GM18520 (cell line): ENCODE measurements around the gene LPP.

Source experiments
- ATAC-seq: cut with Tn5 transposase; IDR thresholded peaks from one replicate; pipeline ENCODE4 v1.9.1; 2021; ENCODE audit not compliant: unreplicated experiment

The LPP gene

DNA sequence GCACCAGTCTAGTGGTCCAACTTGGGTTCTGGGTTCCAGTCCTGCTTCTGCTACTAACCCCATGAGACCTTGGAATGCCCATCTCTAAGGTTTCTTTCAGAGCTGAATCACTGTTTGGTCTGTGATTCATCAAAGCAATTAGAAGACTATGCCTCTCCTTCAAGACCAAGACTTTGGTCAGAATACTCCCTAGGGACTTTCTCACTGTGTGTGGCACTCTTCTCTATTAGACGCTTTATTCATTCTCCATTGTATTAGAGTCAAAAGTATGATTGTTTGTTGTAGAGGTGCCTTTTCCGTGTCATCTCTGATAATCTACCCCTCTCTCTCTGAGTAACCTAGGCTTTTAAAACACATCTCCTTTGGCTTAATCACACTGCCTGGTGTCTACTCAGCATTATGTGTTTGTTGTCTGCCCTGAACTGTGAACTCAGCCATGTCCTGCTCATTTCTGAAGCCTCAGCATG is 90.5 kb downstream of the LPP start:
- ATAC-seq = no peak

DNA sequence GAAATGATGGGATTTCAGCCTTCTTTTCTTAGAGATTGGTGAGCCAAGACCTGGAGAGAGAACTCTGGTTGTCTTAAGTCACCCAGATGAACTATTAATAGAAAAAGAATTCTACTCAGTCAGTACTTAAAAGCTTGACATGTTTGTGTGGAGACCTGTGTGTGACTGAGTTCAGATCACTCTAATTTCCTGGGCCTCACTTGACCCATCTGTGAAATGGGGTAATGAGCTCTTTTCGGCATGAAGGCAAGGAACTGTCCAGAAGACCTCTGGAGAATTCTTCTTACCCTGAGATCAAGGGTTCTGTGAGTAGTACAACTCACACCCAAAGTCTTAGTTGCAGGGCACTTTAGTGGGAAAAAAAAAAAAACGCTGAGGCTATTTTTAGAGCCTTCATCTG is 92.9 kb downstream of the LPP start:
- ATAC-seq = no peak

- ATAC-seq = no peak
These were observed 94.1 kb downstream of the LPP start for GRCh38 chr3:188248036-188248561.

- no peak for ATAC-seq
These were observed 99.3 kb downstream of the LPP start for GRCh38 chr3:188253123-188253793.

- ATAC-seq = no peak
These were observed 100.0 kb downstream of the LPP start for GRCh38 chr3:188253800-188254452.

GRCh38 chr3:188254520-188255070 is 100.6 kb downstream of the LPP start:
- no peak for ATAC-seq

DNA sequence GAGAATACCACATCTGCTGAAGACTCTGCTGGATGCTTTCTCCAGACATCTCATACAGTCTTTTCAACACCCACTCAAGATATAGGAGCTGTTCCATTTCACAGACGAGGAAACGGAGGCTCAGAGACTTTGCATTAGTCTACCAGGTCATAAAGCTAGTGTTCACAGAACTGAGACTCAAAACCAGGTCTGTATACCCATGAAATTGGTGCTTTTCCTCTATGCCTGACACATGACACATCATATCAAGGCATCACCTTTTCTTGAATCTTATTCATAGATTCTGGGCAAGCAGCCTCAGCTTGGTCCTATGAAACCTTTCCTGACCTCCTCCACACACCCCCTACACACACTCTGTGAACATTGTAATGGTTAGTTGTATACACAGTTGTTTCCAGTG is 101.2 kb downstream of the LPP start:
- no peak for ATAC-seq

DNA sequence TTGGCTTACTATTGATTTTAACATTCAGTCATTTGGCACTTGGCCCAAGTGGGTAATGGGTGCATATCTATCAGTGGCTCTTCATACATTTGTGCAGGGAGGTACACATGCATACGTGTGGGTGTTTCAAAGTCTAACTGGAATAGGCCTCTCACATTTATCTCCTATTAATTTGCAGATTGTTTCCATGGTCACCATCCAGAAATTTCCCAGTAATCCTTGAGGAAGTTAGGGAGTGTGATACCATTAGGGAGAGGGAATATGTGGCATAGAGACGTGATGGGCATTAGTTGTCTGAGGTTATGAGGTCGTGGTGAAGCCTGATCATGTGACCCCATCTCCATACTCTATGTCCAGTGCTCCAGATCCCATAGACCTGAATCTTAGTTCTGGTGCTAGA is 102.8 kb downstream of the LPP start:
- no peak for ATAC-seq

DNA sequence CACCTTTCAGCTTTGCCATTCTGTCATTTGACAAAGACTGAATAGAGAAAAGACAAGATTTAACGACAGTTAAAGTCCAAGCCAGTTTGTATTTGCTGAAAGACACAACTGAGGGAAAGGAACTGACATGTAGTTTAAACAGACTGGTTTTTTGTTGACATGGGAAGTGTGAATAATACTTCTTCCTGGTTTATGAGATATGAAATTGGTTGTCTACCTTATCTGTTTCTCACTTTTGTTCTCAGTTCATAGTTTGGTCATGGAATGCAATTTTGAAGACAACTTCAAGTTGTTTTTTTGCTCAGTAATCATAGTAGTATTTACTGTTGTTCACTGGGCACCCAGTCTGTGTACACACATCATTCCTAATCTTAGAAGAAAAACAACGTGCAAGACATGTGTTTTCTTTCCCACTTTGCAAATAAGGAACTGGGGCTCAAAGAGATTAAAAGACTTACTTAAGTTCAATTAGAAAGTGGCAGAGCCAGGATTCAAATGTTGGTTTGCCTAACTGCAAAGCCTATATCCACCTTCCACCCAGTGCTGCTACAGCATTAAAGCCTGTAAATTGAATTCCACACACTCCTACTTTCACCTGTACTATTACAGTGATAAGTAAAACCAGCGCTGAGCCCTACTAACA is 103.5 kb downstream of the LPP start:
- no peak for ATAC-seq

GRCh38 chr3:188259191-188259590 is 105.2 kb downstream of the LPP start:
- ATAC-seq = no peak

DNA sequence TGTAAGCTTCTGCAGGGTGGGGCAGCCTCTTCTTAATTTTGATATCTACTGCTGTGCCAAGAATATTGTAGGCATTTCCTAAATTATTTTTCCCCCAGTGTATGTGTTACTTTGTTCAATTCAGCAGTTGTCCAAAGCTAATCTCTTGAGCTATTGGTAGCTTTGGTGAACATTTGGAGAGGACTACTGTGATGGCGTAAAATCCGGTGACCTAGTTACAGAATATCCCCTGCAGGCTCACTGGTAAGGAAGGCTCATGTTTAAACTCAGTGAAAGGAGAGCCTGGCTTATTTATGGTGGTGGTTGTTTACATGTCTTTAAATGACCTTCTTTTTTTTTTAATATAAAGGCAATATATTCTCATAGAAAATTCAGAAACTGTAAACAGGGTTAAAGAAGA is 105.6 kb downstream of the LPP start:
- ATAC-seq = no peak

GRCh38 chr3:188261011-188261410 is 107.1 kb downstream of the LPP start:
- ATAC-seq = no peak

- no peak for ATAC-seq
These were observed 108.5 kb downstream of the LPP start for GRCh38 chr3:188262488-188262887.

DNA sequence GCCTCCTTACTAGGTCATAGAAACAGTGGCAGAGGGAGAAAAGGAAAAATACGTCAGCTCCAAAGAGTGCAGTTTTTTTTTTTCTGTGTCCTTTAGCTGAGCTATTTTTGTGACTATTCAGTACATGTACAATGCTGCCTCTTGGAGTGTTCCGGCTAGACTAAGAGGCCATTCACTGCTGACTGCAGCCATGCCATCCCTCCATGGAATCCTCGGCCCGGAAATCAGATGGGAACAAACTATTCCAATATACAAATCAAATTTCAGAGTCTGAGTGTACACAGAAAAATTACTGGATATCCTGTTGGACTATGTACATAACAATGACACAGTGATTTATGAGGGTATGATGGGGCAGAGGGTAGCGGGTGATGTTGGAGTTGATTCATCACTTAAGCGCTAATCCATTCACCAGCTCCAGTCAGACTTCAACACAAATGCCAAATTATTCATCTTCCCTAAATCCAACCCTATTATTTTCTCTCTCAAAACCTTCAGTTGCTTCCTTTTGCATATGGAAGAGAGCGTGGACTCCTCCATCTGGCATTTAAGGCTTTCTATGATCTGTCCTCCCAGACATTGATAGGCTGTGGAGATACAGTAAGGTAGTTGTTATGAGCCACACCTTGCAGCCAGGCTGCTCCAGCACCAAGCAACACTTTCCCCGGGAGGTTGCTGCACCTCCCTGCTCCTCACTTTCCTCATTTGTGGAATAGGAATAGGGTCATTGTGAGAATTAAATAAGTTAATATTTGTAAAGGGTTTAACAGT is 109.1 kb downstream of the LPP start:
- ATAC-seq = no peak

DNA sequence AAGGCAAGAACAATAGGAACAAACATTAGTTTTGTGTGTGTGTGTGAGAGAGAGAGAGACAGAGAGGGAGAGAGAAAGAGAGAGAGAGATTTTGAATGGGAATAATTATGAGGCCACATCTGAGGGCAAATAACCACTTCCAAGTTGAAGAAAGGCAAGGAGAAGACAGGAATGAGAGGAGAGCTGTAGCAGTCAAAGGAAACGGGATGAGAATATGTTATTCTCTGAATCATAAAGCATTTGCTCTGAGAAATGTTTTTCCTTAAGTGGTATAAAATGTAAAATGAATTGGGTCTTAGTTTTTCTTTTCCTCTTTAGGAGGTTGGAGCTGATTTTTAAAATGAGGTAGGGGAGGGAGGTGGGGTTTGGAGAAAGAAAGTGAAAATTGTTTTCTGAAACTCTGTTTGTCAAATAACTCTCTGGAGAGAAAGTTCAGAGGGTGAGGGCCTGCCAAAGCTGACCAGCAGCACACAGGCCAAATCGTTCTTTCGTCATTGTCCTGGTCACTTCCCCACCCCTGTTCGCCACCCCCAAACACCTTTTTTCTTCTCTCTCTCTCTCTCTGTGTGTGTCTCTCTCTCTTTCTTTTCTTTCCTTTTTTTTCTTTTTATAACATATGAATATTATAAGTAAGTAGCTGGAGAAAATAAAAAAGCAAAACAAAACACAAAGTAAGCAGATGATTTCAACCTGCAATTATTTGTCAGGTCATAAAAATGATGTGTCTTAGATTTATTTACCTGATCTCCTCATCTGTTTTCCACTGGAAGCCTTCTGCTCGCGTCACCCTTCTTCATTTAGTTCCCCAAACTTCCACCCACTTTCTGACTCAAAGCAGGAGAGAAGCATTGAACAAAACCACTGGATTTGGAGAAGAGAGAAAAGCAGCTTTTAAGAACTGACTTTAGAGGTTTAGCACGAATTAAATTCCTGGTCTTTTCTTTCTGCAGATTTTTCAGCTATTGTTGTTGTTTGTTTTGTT is 110.6 kb downstream of the LPP start:
- no peak for ATAC-seq

- ATAC-seq = no peak
These were observed 112.8 kb downstream of the LPP start for GRCh38 chr3:188266562-188267274.

DNA sequence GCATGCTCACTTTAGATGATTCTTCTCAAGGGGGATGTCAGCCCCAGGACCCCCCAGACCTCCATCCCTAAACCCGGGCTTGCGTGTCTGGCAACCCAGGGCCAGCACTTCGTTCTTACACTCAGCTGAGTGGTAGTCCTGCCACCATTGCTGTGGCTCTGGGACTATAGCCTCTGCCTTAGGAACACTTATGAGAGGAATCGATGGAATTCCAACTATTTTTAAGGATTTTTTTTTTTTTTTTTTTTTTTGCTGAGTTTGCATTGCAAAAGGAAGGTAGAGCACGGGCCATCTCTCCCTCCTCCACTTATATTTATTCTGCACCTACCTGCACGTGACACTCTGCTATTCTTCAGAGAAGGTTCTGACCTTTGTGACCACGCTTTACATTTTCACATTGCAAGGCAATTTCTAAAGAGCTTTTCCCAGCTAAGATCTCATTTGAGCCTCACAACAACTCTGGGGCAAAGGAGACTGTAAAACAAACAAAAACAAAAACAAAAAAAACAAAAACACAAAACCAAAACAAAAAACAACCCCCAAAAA is 113.9 kb downstream of the LPP start:
- ATAC-seq = no peak

DNA sequence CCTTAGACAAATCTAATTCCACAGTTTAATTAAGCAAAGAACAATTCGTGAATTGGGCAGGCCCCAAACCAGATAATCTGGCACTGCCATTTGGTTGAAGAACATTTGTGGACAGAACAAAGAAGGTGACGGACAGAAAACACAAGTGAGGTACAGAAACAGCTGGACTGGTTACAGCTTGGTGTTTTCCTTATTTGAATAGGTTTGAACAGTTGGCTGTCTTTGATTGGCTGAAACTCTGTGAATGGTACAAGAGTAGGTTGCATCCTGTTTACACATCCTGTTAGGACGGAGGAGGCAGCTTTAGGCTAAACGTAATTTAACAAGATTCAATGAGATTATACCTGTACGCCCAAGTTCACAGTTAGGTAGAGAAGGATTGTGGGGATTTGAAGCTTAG is 114.4 kb downstream of the LPP start:
- ATAC-seq = no peak

GRCh38 chr3:188269040-188269439 is 115.1 kb downstream of the LPP start:
- ATAC-seq = no peak
